Breast epithelium (tissue), 4 donors: ENCODE results near the gene NECTIN4. TPM values are rescaled to one million over a fixed set of nuclear protein-coding genes. Genes with fewer than 3 reads are reported as not detected.

Source experiments
- DNase-seq, 2 donors: peaks; one replicate each; pipeline ENCODE4 v3.0.0-alpha.2; 2019; ENCODE audit warnings: low spot score in 2 of 2
- H3K27ac ChIP-seq, 2 donors: fragments of 200-600 bp; sonication (generic) in 1 of 2; one replicate each; pipeline ENCODE4 v1.5.1; 2016 to 2019; ENCODE audit warnings: mild to moderate bottlenecking in 1 of 2
- H3K27me3 ChIP-seq, 2 donors: fragments of 200-600 bp; sonication (generic) in 1 of 2; one replicate each; pipeline versions ENCODE4 v1.5.1 to v1.6.0; 2017 to 2019; ENCODE audit warnings: control low read depth in 1 of 2, mild to moderate bottlenecking in 1 of 2
- H3K36me3 ChIP-seq: fragments of 200-600 bp; one replicate; pipeline ENCODE4 v1.5.1; 2019
- H3K4me1 ChIP-seq, 2 donors: fragments of 200-600 bp; sonication (generic); one replicate each; pipeline ENCODE4 v1.5.1; 2016 to 2019; ENCODE audit warnings: control low read depth in 1 of 2
- H3K4me3 ChIP-seq, 3 donors: fragments of 200-600 bp; sonication (generic); 1 replicate in 2 of 3; 2 replicates in 1 of 3; pipeline ENCODE4 v1.5.1; 2016 to 2019; ENCODE audit warnings: mild to moderate bottlenecking in 3 of 3, moderate library complexity in 2 of 3
- H3K9me3 ChIP-seq, 2 donors: fragments of 200-600 bp; sonication (generic) in 1 of 2; one replicate each; pipeline ENCODE4 v1.5.1; 2016 to 2019; ENCODE audit warnings: control low read depth in 1 of 2
- POLR2A ChIP-seq: fragments of 450-650 bp; IDR thresholded peaks from one replicate; pipeline ENCODE4 v1.6.1; 2016; ENCODE audit warnings: antibody characterized with exemption, mild to moderate bottlenecking, moderate library complexity
- POLR2AphosphoS5 ChIP-seq, 3 donors: sonication (generic); formaldehyde crosslinking; IDR thresholded peaks; one replicate each; pipeline ENCODE4 v1.6.1; 2017; ENCODE audit warnings: antibody characterized with exemption in 3 of 3
- intact Hi-C: fragments of 100-400 bp; cut with DNase I; formaldehyde crosslinking; loops from one replicate; pipeline ENCODE4 v1.15.1; 2023; ENCODE audit warnings: low total_unique reads
- total RNA-seq, 3 donors: library from RNA; depleted of rRNA; stranded (reverse); fragments of >200 nt; gene quantifications; one replicate each; pipeline ENCODE4 v1.1.0, GENCODE V29; 2016
- TF ChIP-seq, protein P1 (sequence below), 3 donors: fragments of 450-650 bp; IDR thresholded peaks; one replicate each; pipeline ENCODE4 v1.5.1; 2016 to 2017; ENCODE audit warnings: antibody characterized with exemption in 3 of 3, mild to moderate bottlenecking in 3 of 3, moderate library complexity in 3 of 3

NECTIN4 gene
- total RNA-seq, 3 donors from 2014 or later, result 28.5 to 56.3 TPM; not detected in 1

DNA sequence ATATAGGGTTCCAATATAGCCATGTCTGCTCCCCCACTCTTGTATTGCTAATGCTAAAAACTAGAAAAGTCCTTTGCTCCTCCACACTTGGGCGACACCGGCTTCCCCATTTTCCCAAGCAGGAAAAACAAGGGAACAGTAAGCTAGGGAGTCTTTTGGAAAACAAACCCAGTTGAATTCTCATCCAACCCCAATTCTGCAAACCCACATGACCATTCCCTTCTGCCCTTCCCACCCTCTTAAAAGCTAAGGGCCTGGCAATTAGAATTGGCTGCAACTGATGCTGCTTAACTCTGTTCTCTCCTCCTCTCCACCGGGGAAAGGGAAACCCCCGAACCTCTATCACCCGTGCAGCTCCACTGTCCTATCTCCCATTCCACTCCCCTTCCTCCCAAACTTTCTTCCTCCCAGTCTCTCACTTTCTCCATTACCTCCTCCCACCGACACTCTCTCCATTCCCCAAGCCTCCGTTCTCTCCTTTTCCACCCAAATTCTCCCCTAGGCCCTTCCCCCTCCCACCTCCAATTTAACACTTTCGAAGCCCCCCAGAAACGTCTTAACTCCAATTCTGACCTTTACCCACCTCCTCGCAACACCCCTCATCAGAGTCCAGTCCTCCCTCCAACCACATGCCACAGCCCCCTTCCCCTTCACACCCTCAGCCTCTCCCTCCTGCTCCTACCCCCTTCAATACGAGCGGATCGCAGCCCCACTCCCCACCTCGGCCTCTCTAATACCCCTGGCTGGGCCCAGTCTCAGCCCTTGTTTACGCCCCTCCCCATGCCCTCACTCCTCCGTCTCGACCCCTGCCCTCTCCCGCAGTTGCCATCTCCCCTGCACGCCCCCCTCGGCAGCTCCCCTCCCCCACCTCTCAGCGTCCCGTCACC is 42.4 kb upstream of the NECTIN4 start:
- DNase-seq, result no peak
- Histone ChIP-seq H3K4me3 (peak overlapping the region; percentile 82 to 84 (median 84)), H3K27me3 (no peaks in the 10 kb centered on the region), H3K27ac (peak overlapping the region; percentile 96), H3K9me3 (no peaks in the 10 kb centered on the region), H3K4me1 (peaks cover 0 to 15% of the 10 kb centered on the region in 2 donors), H3K36me3 (no peaks in the 10 kb centered on the region)
- TF ChIP-seq, protein P1, sequence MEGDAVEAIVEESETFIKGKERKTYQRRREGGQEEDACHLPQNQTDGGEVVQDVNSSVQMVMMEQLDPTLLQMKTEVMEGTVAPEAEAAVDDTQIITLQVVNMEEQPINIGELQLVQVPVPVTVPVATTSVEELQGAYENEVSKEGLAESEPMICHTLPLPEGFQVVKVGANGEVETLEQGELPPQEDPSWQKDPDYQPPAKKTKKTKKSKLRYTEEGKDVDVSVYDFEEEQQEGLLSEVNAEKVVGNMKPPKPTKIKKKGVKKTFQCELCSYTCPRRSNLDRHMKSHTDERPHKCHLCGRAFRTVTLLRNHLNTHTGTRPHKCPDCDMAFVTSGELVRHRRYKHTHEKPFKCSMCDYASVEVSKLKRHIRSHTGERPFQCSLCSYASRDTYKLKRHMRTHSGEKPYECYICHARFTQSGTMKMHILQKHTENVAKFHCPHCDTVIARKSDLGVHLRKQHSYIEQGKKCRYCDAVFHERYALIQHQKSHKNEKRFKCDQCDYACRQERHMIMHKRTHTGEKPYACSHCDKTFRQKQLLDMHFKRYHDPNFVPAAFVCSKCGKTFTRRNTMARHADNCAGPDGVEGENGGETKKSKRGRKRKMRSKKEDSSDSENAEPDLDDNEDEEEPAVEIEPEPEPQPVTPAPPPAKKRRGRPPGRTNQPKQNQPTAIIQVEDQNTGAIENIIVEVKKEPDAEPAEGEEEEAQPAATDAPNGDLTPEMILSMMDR (IDR thresholded peaks at IDR 0.05), result no peak
- TF ChIP-seq POLR2A (no peak), POLR2AphosphoS5 (IDR thresholded peaks at IDR 0.05) (no peak)
- intact Hi-C loops, result no loop called here

DNA sequence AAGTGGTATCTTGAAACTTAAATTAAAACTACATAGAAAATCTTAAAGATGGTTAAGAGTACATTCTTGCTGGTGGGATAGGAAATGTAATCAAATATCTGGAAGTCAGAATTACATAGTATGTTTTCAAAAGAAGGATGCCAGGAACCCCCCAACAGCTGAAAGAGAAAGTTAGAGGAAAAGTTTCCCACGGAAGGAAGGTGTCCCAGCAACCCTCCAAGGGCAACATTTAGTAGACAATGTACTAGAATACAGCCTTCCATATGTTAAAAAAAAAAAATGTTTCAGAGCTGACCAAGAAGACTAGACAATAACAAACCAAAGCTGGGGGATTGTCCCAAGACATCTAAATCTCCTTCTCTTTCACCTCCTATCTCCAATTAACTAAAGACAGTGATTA is 40.9 kb upstream of the NECTIN4 start:
- TF ChIP-seq POLR2A (no peak), POLR2AphosphoS5 (IDR thresholded peaks at IDR 0.05) (no peak)
- TF ChIP-seq, protein P1 (IDR thresholded peaks at IDR 0.05), result no peak
- no peaks in the 10 kb centered on the region for H3K9me3 ChIP-seq
- H3K36me3 ChIP-seq, result no peaks in the 10 kb centered on the region
- intact Hi-C loops, result no loop called here
- H3K4me1 ChIP-seq, result peaks cover 0 to 15% of the 10 kb centered on the region in 2 donors
- no peak overlapping the region for H3K27ac ChIP-seq
- no peaks in the 10 kb centered on the region for H3K27me3 ChIP-seq
- DNase-seq, result no peak
- peak overlapping the region in 1 of 3 donors; percentile 4 for H3K4me3 ChIP-seq

DNA sequence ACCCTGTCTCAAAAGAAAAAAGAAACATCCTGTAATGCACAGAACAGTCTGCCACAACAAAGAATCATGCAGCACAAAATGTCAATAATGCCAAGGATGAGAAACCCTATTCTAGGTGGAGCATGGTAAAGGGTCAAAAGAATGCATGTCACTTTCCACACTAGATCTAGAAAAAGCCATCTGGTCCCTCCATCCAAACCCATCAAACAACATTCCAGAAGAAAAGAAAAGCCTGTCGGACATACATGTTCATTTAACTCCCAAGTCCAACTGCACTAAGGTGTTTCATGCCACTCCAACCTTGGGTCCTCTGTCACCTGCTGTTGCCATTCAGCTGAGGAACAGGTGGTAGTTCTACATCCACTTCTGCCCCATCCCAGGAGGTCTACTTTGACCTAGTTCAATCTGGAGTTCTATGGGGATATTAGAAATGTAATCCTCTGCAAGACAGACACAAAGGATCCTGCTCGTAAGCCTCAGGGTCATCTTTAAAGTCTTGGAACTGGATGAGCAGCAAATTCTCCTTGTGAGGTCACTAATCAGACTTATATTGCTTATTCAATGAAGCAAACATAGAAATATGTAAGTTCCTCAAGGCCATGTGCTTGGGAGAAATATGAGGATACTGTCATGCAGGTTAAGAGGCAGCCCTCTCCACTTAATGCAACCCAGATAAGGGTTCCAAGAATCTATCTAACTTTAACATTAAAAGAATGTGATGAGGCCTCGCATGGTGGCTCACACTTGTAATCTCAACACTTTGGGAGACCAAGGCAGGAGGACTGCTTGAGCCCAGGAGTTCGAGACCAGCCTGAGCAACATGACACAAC is 39.4 kb upstream of the NECTIN4 start:
- TF ChIP-seq POLR2AphosphoS5 (IDR thresholded peaks at IDR 0.05), result no peak
- no peak for TF ChIP-seq POLR2A
- TF ChIP-seq, protein P1 (IDR thresholded peaks at IDR 0.05), result no peak
- intact Hi-C loops, result no loop called here
- Histone ChIP-seq H3K27me3 (no peaks in the 10 kb centered on the region), H3K27ac (no peak overlapping the region), H3K36me3 (no peaks in the 10 kb centered on the region), H3K4me3 (no peak overlapping the region), H3K9me3 (no peaks in the 10 kb centered on the region), H3K4me1 (peaks cover 0 to 11% of the 10 kb centered on the region in 2 donors)
- DNase-seq, result no peak

DNA sequence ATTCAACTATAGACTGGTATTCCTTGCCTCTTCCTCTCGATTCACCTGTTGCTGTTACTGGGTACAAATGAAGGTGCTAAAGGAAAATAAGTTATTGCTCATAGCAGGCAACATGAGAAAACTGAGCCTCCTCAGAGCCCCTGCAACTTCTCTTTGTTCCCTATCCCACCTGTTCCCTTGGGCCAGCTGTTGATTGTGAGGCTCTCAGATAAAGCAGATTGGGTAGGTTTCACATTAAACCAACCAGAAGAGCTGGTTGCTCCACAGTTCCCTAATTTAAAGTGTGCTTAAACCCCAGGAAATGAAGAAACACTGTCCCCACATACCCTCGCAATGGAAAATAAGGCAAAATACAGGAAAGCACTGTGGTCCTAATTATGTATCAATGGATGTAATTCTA is 38.3 kb upstream of the NECTIN4 start:
- no peaks in the 10 kb centered on the region for H3K27me3 ChIP-seq
- no peak overlapping the region for H3K4me3 ChIP-seq
- peaks cover 0 to 9% of the 10 kb centered on the region in 2 donors for H3K4me1 ChIP-seq
- no peak overlapping the region for H3K27ac ChIP-seq
- no peak for DNase-seq
- TF ChIP-seq, protein P1 (IDR thresholded peaks at IDR 0.05), result no peak
- TF ChIP-seq POLR2A (no peak), POLR2AphosphoS5 (IDR thresholded peaks at IDR 0.05) (no peak)
- H3K36me3 ChIP-seq, result peaks cover under 1% of the 10 kb centered on the region
- intact Hi-C loops, result no loop called here
- H3K9me3 ChIP-seq, result no peaks in the 10 kb centered on the region
